NCI-H226 (cell line): ENCODE results near the gene SLIT3.
"Not testable (repeated sequence)": the region's sequence is repeated elsewhere in the genome, so short reads cannot be mapped to it uniquely, and the experiment has no call there.

Experiments
- DNase-seq: peaks from one replicate; pipeline ENCODE4 v3.0.0-alpha.2; 2015

The SLIT3 gene

GRCh38 chr5:168749391-168750100 lies 551.4 kb downstream of the SLIT3 start:
- DNase-seq, result no peak

DNA sequence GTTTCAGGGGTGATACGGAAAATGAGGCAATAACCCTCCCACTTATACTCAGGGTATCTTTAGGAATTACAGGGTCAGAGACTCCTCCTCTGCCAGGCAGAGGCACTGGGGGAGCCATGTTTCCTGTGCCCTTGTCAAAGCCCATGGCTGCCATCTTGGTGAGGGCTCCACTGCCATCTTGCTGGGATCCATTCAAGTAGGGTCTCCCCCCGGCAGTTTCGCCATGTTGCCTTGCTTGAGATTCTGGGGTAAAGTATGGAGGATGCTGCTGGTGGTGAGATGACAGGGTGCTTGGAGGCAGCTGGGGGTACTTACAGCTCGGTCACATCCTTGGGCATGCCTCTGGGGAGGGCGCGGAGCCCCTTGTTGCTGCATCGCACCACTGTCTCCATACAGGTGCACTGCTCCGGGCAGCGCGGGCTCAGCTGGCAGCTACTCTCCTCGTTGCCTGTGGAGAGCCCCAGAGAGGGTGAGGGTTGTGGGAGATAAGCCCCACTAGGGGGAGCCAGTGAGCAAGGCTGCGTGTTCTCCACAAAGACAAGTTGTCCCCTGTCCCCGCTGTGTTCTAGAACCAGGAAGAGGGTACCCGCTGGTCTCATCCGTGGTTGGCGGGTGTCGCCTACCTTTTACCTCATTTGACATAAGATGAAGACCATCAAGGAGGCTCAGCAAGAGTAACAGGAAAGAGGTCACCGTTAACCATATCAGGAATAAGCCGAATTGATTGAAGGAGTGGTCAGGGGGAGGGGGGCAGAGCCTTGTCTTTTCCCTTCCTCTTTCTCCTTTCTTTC lies 552.8 kb downstream of the SLIT3 start:
- no peak for DNase-seq

DNA sequence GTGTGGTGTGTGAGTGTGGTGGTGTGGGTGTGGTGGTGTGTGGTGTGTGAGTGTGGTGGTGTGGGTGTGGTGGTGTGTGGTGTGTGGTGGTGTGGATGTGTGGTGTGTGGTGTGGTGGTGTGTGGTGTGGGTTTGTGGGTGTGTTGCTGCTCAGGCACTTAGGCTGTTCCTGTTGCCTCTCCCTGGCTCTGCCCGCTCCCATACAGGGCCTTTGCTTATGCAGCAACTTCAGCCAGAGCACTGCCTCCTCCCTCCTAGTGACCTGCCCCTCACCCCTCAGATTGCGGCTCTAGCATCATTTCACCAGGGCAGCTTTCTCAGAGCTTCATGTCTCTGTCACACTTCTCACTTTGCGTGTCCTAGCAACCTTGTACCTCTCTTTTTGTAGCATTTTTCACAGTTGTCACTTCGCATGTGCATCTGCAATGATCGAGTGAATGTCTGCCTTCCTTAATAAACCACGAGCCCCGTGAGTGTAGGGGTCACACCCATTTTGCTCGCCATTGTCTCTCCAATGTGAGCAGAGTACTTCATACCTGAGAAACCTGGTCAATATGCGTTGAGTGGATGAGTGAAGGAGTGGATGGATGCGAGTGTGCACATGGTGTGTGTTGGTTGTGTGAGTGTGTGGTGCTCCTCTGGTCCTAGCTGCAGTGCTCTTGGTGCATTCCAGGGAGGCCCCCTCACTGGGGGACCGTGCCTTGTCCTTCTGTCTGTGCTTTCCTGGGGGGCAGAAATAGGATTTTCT lies 553.9 kb downstream of the SLIT3 start:
- DNase-seq, result no peak

GRCh38 chr5:168746126-168746892 lies 554.6 kb downstream of the SLIT3 start:
- not testable (repeated sequence) for DNase-seq

DNA sequence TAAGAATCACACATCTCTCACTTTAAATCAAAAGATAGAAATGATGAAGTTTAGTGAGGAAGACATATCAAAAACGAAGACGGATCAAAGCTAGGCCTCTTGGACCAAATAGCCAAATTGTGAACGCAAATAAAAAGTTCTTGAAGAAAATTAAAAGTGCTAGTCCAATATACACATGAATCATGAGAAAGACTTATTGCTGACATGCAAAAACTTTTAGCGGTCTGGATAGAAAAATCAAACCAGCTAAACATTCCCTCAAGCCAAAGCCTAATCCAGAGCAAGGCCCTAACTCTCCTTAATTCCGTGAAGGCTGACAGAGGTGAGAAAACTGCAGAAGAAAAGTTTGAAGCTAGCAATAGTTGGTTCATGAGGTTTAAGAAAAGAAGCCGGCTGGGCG lies 557.3 kb downstream of the SLIT3 start:
- no peak for DNase-seq

GRCh38 chr5:168742311-168742710 lies 558.6 kb downstream of the SLIT3 start:
- not testable (repeated sequence) for DNase-seq

DNA sequence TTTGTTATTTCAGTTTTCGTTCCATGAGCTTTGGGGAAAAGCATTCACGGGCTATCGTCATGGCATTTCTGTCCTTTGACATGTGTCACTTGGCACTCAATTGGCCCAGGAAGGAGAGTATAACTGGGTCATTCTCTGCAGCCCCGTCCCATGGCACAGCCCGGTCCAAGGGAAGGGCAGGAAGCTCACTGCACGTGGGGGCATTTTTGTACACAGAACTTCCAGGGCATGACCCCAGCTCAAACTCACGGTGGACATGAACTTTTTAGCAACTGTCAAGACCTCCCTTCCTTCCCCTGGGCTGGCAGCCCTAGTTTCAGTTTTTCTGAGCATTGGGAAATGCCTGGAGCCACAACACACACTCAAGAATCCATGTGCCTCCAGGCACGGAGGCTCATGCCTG lies 560.1 kb downstream of the SLIT3 start:
- no peak for DNase-seq

DNA sequence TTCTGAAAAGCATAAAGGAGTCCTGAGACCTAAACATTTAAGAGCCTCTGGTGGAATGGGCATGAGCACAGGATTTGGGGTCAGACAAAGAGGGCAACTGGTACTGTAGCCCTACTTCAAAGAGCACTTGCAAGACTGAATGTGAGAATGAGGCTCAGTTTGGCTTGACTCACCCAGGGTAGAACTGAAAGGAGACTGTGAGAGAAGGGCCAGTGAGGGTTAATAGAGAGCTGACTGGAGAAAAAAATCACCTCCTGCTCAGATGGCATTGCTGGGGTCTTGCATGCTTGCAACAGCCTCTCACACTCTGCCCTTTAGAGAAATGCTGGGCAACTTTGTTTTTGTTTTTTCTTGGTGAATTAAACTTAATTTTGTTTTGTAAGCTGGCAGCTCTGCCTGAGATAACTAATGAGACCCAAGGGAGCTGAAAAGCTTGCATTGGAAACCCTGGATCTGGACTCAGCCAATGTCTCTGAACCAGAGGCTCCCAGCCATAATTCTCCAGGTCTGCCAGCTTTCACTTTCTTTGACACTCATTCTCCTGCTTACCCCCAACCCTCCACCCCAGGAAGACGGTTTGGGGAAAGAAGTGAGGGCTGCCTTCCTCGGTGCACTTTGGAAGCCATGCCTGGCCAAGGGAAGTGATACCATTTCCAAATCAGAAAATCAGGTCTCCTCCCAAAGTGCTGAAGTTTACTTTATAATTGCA lies 560.7 kb downstream of the SLIT3 start:
- no peak for DNase-seq

- no peak for DNase-seq
Observed at GRCh38 chr5:168737066-168737465, 563.9 kb downstream of the SLIT3 start.

DNA sequence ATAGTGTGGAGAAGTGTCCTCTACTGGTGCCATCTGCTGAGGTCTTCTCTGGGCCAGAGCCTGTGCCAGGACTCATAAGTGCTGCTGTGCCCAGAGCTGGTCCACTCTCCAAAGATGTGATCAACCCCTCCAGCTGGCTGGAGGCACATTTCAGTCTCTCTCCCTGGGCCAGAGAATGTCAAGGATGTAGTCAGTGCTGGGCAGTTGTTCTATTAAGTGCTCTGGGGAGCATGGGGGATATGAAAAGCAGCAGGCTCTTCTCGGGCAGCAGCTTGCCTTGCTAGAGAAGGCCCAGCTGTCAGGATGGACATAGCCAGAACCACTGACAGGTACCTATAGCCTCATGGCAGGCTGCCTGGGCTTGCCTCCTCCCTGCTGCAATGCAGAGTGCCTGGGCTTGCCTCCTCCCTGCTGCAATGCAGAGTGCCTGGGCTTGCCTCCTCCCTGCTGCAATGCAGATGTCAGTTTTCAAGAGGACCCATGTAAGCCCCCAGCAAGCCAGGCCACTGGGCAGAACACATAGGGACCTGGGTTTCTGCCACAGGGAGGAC lies 564.6 kb downstream of the SLIT3 start:
- DNase-seq, result no peak

DNA sequence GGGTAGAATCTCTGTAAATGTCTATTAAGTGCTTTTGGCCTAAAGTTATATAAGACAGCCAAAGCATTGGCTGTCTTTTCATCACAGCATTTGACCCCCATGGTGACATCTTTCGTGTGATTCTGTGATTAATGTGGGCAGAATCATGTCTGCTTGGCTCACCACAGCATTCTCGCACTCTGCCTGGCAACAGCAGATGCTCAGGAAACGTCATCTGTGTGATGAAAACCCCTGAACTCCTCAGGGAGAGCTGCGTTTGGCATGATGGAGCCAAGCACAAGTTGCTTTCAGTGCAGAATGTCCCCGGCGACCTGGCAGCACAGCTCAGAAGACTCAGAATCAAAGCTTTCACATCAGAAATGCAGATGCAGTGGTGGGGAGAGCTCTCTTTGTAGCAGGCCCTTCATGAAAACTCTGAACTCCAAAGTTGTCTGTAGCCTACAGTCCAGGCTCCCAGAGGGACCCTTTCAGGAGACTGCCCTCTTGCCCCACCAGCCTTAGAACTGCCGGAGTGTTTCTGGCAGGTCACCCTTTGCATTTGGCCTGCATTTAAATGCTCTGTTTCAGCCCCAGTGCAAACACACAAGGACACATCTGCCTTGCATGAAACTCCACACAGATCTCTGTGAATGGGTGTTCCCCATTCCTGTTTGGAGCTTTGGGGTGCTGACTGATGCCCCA lies 566.2 kb downstream of the SLIT3 start:
- DNase-seq, result no peak

- no peak for DNase-seq
Observed at GRCh38 chr5:168734119-168734518, 566.8 kb downstream of the SLIT3 start.

- DNase-seq, result no peak
Observed at GRCh38 chr5:168728546-168729211, 572.3 kb downstream of the SLIT3 start.

- no peak for DNase-seq
Observed at GRCh38 chr5:168727547-168727946, 573.4 kb downstream of the SLIT3 start.

GRCh38 chr5:168726342-168726741 lies 574.6 kb downstream of the SLIT3 start:
- DNase-seq, result no peak

DNA sequence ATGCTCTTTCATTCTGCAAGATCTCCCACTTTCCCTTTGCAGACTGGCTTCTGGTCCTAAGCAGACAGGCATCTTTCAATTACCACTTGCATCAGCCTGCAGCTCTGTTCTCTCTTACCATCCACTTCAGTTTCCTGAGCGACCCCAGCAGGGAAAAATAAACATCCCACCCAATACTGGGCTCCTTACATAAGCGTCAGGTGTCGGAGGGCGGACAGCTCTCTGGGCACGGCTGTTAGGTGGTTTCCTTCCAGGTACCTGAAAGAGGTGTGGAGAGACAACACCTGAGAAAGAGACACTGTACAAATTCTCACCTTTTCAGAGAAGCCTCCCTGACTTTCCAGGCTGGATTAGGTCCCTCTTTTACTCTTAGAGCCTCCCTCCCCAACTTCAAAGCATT lies 576.7 kb downstream of the SLIT3 start:
- DNase-seq, result no peak

- DNase-seq, result no peak
Observed at GRCh38 chr5:168723037-168723436, 577.9 kb downstream of the SLIT3 start.

GRCh38 chr5:168721966-168722365 lies 579.0 kb downstream of the SLIT3 start:
- no peak for DNase-seq

DNA sequence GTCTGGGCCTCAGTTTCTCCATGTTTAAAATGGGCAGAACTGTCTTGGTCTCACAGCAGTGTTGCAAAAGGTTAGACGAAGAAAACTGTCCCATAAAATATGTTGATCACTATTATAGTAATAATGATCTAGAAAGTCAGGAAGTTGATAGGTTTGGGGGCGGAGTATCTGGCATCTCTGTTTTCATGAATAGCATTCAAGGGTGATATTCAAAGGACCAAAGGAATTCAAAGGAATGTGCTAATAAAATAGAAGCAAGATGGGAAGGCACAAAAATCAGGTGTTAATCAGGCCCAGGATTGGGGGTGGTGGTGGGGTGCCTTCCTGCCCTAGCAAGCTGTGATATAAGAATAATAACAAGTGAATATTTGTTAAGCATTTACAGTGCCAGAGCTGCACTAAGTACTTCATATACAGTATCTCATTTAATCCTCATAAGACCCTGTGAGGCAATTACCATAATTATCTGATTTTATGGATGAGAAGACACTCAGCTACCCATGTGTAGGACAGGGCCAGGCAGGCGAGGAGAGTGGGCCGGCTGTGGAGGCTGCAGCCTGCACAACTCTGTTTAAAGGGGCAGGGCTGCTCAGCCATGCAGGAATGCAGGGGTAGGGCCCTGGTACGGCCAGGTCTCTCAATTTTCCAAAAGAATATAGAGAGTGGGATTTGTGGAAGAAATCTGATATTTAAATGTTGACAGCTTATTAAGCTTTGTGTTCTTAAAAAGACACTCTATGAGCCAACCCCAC lies 579.8 kb downstream of the SLIT3 start:
- no peak for DNase-seq

- no peak for DNase-seq
Observed at GRCh38 chr5:168720575-168720974, 580.4 kb downstream of the SLIT3 start.
